ENCODE data around the gene AFAP1. TPM values are rescaled to one million over a fixed set of nuclear protein-coding genes. Genes with fewer than 3 reads are reported as not detected.
"Not testable (repeated sequence)": the region's sequence is repeated elsewhere in the genome, so short reads cannot be mapped to it uniquely, and the experiment has no call there.

Gene AFAP1
- total and polyA plus RNA-seq, 2 of the 4 experiments (the other 2 are of a cell fraction), result 48.2 to 80.9 TPM

DNA sequence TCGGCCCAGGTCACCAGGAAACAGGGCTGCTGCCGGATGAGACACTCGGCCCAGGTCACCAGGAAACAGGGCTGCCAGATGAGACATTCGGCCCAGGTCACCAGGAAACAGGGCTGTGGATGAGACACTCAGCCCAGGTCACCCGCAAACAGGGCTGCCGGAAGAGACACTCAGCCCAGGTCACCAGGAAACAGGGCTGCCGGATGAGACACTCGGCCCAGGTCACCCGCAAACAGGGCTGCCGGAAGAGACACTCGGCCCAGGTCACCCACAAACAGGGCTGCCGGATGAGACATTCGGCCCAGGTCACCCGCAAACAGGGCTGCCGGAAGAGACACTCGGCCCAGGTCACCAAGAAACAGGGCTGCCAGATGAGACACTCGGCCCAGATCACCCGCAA, 21.5 kb downstream of the AFAP1 start:
- Histone ChIP-seq H4K20me1 (ENCODE audit: insufficient read depth, low read length) (peaks cover 79% of the 10 kb centered on the region), H3K4me1 (ENCODE audit: control insufficient read depth, insufficient read depth, low read length) (peaks cover 11% of the 10 kb centered on the region; the same call in 1 of the 2 replicates), H3K79me1 (ENCODE audit: low read depth in 1 of 2, low read length in 2 of 2) (peaks cover 6 to 59% of the 10 kb centered on the region in 2 experiments; a peak in 3 of 4 replicates)
- H3K14ac ChIP-seq (replicated peaks; ENCODE audit: low read depth, low read length); H3K23ac ChIP-seq (ENCODE audit: low read depth, low read length); POLR2A ChIA-PET (ENCODE audit: unreplicated experiment); H4K5ac ChIP-seq (ENCODE audit: low read depth, low read length); DNase-seq; H2BK120ac ChIP-seq (ENCODE audit: low read depth, low read length); H3K9me3 ChIP-seq (ENCODE audit: control insufficient read depth, insufficient read depth, low read length); H2BK20ac ChIP-seq (ENCODE audit: low read depth, low read length); H3K4ac ChIP-seq (ENCODE audit: low read depth, low read length); dilution Hi-C loops (cut with HindIII; ENCODE audit: low sequenced_read_pairs, unreplicated experiment); H4K8ac ChIP-seq (ENCODE audit: low read depth in 2 of 2, low read length in 2 of 2); H4K91ac ChIP-seq (ENCODE audit: insufficient read depth, low read depth, low read length); H3K18ac ChIP-seq (ENCODE audit: low read depth, low read length); H2BK15ac ChIP-seq (ENCODE audit: low read depth, low read length); H3K36me3 ChIP-seq (ENCODE audit: control insufficient read depth, insufficient read depth, low read length); H3K9me1 ChIP-seq (ENCODE audit: insufficient read depth, low read length); BruUV-seq (replicated peaks); H2AFZ ChIP-seq (replicated peaks; ENCODE audit: low read length, poor library complexity); H3K56ac ChIP-seq (ENCODE audit: extremely low read depth, insufficient read depth, low read length); in situ Hi-C loops (cut with MboI; ENCODE audit: low sequenced_read_pairs); H3K4me3 ChIP-seq (ENCODE audit: insufficient read depth, low read depth, low read length); CTCF ChIA-PET; H3K4me2 ChIP-seq (ENCODE audit: low read depth, low read length); H3K27me3 ChIP-seq (ENCODE audit: control insufficient read depth, insufficient read depth, low read length); H2AK9ac ChIP-seq (replicated peaks; ENCODE audit: low read depth, low read length, poor library complexity); H3K9ac ChIP-seq (ENCODE audit: low read depth, low read length); H2BK5ac ChIP-seq (ENCODE audit: low read depth, low read length, poor library complexity, severe bottlenecking); H2AK5ac ChIP-seq (ENCODE audit: low read depth, low read length); intact Hi-C loops (cut with micrococcal nuclease); H3K27ac ChIP-seq (ENCODE audit: insufficient read depth, low read length); ATAC-seq (ENCODE audit: low read depth): not testable (repeated sequence)
- 94% methylated on average over 14 of the region's 18 CpGs; no CpG with 5 or more reads in 1 of the 2 experiments for WGBS, 2 experiments (ENCODE audit: extremely low coverage in 2 of 2, insufficient read length in 1 of 2)

Data from IMR-90 (cell line).